ENCODE data around the gene STK38.

The STK38 gene

GRCh38 chr6:36563237-36563927 lies 16.1 kb upstream of the STK38 start:
- DNase-seq, result no peak

DNA sequence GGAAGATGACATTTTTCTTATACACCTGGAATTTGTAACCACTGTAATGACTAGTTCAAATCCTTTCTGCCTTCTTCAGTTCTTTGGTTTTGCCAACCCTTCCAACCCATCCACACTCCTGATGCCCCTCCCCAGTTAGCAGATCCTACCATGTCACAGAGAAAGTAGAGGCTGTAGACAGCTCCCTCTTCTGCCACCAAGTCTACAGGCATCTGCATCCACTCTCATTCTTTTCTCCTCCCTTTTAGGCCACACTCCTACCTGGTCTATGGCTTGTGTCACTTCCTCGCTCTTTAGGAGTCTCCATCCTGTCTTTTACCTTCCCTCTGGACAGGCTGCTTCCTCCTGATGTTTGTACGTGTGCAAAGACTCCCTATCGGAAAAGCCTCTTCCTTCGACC lies 13.5 kb upstream of the STK38 start:
- no peak for DNase-seq

GRCh38 chr6:36559011-36559793 lies 11.9 kb upstream of the STK38 start:
- DNase-seq, result no peak

GRCh38 chr6:36556281-36556680 lies 9.0 kb upstream of the STK38 start:
- DNase-seq, result no peak

DNA sequence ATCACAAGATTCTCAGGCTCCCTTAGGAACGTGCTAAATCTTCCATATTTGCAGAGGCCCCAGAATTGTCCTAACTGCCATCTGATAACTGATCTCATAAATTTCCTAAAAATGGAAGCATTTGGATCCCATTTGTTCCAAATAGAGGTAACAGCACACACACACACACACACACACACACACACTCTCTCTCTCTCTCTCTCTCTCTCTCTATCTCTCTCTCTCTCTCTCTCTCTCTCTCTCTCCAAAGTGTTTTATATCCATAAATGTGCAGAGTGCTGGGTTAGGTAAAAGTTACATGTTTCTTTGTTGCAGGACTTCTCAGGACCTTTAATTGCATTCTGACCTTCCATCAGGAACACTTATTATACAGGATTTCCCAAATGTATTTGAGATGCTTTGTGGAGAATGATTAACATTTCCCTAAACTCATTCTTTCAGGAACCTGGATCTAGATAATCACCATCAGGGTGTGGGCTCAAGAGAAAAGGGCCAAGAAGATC lies 8.5 kb upstream of the STK38 start:
- no peak for DNase-seq

DNA sequence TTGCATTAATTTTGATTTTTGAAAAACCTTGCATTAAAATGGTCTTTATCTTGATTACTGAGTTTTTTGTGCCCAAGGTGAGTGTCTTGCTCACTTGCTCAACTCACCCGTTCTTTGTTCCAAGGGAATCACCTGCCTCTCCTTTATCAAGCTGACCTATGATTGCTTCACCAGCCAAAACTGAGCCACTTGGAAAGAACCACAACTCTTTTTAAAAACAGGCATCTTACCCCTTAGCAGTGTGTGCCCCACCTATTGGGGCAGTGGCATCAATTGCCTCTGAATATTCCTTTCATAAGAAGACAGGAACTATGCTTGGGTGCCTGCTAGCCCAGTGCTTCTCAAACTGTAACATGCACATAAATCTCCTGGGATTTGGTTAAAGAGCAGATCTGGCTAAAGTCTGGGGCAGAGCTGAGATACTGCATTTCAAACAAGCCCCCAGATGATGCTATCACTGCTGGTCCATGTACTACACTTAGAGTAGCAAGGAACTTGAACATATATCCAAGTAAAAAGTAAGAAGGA lies 3.3 kb upstream of the STK38 start:
- no peak for DNase-seq

DNA sequence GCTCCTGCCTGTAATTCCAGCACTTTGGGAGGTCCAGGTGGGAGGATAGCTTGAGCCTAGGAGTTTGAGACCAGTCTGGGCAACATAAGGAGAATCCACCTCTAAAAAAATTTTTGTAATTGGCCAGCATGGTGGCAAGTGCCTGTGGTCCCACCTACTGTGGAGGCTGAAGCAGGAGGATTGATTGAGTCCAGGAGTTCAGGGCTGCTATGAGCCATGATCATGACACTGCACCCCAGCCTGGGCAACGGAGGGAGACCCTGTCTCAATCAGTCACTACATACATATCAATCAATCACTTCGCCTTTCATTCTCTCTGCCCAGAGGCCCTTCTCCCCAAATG lies 1.1 kb upstream of the STK38 start:
- DNase-seq, result no peak

DNA sequence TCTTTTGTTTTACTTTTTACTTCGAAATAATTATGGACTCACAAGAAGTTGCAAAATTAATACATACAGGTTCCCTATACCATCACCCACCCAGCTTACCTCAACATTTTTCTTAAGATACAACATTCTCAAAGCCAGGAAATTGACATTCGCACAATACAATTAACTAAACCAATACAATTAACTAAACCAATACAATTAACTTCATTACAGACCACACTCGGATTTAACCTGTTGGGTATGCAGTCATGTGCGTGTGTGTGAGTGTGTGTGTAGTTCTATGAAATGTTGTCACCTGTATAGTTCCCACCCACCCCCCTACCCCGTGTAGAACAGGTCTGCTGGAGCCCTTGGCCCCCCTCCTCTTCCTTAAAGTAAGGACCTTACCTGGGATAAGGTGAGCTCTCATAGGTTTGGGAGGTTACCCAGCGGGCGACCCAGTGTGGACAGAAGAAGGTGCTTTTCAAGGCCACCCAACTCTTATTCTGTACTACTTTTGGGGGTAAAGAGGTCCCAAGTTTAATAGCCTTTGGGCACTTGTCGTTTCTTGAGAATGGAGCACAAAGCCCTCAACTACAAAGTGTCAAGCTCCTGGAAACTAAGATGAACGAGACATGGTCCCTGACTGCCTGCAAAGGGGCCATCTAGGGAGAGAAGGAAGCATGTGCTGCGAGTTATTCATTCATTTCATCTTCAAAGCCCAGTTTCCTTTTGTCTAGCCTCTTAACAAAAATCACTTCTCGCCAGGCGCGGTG lies 544 bp upstream of the STK38 start:
- no peak for DNase-seq

- DNase-seq, result peak; percentile 52
Measured at GRCh38 chr6:36546308-36546919, 865 bp downstream of the STK38 start.

DNA sequence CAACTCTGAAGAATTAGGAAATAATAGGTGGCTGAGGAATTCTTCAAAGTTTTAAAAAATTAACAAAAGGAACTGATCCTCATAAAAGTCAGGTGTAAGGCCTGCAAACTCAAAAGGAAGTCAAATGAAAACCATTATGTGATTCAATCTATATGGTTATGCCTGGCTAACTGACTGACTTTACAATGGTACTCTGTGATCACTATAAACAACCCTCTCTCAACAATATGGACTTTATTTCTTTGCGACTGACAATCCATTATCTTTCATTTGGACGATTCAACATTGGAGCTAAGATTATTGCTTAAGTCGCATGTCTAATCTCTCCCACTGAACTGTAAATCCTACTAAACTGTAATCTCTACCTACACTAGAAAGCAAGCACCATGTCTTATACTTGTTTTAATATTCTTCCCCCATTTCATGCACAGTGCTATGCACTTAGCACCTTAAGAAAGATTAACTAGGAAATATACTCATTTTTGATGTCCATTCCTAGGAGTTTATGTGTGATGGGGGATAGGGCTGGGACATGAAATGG lies 1.4 kb downstream of the STK38 start:
- no peak for DNase-seq

- no peak for DNase-seq
Measured at GRCh38 chr6:36544228-36544627, 3.1 kb downstream of the STK38 start.

DNA sequence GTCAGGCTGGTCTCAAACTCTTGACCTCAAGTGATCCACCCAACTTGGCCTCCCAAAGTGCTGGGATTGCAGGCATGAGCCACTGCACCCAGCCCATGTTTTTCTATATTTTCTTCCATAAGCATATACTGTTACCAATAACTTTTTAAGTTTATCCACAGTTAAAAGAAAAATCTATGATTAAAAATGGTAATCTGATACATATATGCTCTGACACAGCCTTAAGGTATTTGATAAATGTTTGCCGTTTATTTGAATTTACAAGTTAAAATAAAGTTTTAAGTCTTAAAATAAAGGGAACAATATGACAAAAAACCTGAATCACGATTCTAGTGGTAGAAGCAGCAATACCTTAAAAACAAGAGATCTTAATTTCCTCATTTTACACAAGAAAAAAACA lies 5.2 kb downstream of the STK38 start:
- DNase-seq, result no peak

GRCh38 chr6:36539814-36540568 lies 7.3 kb downstream of the STK38 start:
- DNase-seq, result no peak

DNA sequence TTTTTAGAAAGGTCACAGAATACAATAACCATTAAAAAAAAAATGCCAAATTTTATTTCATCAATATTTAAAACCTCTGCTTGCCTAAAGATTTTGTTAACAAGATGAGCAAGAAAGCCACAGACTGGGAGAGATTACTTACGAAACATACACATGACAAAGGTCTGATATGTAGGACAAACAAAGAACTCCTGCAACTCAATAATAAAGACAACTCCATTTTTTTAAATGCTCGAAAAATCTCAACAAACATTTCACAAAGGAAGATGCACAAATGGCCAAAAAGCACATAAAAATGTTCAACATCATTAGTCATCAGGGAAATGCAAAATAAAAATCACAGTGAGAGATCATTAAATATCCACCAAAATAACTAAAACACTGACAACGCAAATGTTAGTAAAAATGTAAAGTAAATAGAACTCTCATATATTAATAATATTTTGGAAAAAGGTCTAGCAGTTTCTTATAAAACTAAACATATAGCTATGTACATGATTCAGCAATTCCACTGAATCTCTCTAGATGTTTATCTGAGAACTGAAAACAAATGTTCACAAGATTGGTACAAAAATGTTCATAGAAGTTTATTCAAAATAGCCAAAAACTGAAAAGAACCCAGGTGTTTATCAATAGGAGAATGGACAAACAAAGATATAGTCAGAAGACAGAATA lies 10.3 kb downstream of the STK38 start:
- no peak for DNase-seq

DNA sequence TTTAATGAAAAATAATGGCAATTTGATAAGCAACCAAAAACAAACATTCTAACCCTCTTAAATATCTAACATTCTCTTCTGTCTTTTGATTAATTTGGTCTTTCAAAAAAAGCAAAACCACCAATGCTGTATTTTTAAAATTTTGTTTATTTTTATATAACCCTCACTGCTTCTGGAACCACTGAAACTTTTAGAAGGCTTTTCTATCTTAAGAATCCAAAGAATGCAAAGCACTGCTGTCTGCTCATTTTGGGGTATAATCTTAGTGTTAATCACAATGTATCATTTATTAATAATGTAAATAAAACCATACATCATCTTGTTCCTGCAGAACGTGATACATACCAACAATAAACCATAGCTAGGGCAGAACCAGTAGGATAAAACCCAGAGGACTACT lies 14.0 kb downstream of the STK38 start:
- no peak for DNase-seq

GRCh38 chr6:36526066-36526465 lies 21.2 kb downstream of the STK38 start:
- no peak for DNase-seq

GRCh38 chr6:36525346-36525745 lies 21.9 kb downstream of the STK38 start:
- DNase-seq, result no peak

GRCh38 chr6:36524871-36525270 lies 22.4 kb downstream of the STK38 start:
- DNase-seq, result no peak

- DNase-seq, result no peak
Measured at GRCh38 chr6:36523936-36524499, 23.3 kb downstream of the STK38 start.

DNA sequence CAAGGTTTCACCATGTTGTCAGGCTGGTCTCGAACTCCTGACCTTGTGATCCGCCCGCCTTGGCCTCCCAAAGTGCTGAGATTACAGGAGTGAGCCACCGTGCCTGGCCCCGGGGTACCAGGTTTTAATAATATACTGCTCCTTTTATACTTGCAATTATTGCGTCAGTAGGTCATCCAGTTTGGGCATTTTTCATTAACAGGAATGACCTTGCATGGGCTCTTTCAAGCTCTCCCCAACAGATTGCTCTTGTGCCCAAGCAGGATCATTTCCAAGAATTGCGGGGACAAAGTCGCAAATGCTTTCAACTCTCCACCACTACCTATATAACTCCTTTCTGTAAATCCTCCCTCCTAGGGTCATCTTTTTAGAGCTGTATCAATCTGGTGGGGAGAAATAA lies 23.8 kb downstream of the STK38 start:
- no peak for DNase-seq

GRCh38 chr6:36519352-36519751 lies 27.9 kb downstream of the STK38 start:
- no peak for DNase-seq

Data from right forelimb (tissue), 1 donor.